Neuronal stem cell (in vitro differentiated cells): Measurements from ENCODE around the gene LSM14A.

Experiments
- DNase-seq: peaks from one replicate; pipeline ENCODE4 v3.0.0-alpha.2; 2013; ENCODE audit warnings: low spot score
- H2AFZ ChIP-seq: one replicate; pipeline ENCODE4 v1.6.1; 2013; ENCODE audit warnings: mild to moderate bottlenecking, low read length, inconsistent platforms
- H2AK5ac ChIP-seq: 2 replicates; pipeline ENCODE4 v1.6.1; 2013; ENCODE audit warnings: low read depth, mild to moderate bottlenecking, inconsistent platforms, low read length, moderate library complexity, mixed read lengths
- H2BK120ac ChIP-seq: 2 replicates; pipeline ENCODE4 v1.6.1; 2013; ENCODE audit warnings: low read depth, mild to moderate bottlenecking, inconsistent platforms, low read length, moderate library complexity, mixed read lengths
- H2BK12ac ChIP-seq: one replicate; pipeline ENCODE4 v1.6.1; 2013; ENCODE audit warnings: low read length, inconsistent platforms
- H2BK15ac ChIP-seq: 2 replicates; pipeline ENCODE4 v1.6.1; 2013; ENCODE audit warnings: mild to moderate bottlenecking, low read length, inconsistent platforms, mixed read lengths
- H2BK5ac ChIP-seq: one replicate; pipeline ENCODE4 v1.6.1; 2013; ENCODE audit warnings: inconsistent platforms, mild to moderate bottlenecking, low read length, moderate library complexity
- H3K14ac ChIP-seq: one replicate; pipeline ENCODE4 v1.6.1; 2013; ENCODE audit warnings: low read length, inconsistent platforms
- H3K18ac ChIP-seq: 2 replicates; pipeline ENCODE4 v1.6.1; 2013; ENCODE audit warnings: low read length, inconsistent platforms
- H3K23ac ChIP-seq: 2 replicates; pipeline ENCODE4 v1.6.1; 2013; ENCODE audit warnings: low read depth, mild to moderate bottlenecking, mixed read lengths, low read length, inconsistent platforms; ENCODE audit not compliant: poor library complexity
- H3K27ac ChIP-seq: replicated peaks from 3 replicates; pipeline ENCODE4 v1.5.1; 2013; ENCODE audit warnings: low read length, inconsistent platforms
- H3K27me3 ChIP-seq, 3 experiments: 2 replicates each; pipeline ENCODE4 v1.6.1; 2013; ENCODE audit warnings: low read length in 3 of 3, mild to moderate bottlenecking in 2 of 3, inconsistent platforms in 1 of 3, low read depth in 1 of 3, mixed read lengths in 1 of 3, moderate library complexity in 1 of 3; ENCODE audit not compliant: control insufficient read depth in 3 of 3, insufficient read depth in 3 of 3
- H3K36me3 ChIP-seq, 2 donors: replicated peaks in 1 of 2; 2 replicates each; pipeline ENCODE4 v1.6.1; 2013; ENCODE audit warnings: low read length in 2 of 2; ENCODE audit not compliant: control insufficient read depth in 2 of 2, insufficient read depth in 2 of 2
- H3K4ac ChIP-seq: 2 replicates; pipeline ENCODE4 v1.6.1; 2013; ENCODE audit warnings: inconsistent platforms, mild to moderate bottlenecking, low read length, moderate library complexity
- H3K4me1 ChIP-seq, 2 donors: 1 replicate in 1 of 2; 2 replicates in 1 of 2; pipeline ENCODE4 v1.6.1; 2013; ENCODE audit warnings: low read length in 2 of 2, low read depth in 1 of 2; ENCODE audit not compliant: control insufficient read depth in 2 of 2, insufficient read depth in 1 of 2
- H3K4me2 ChIP-seq: one replicate; pipeline ENCODE4 v1.6.1; 2013; ENCODE audit warnings: mild to moderate bottlenecking, low read length, inconsistent platforms; ENCODE audit not compliant: insufficient read depth, poor library complexity, severe bottlenecking
- H3K4me3 ChIP-seq, 2 donors: 2 replicates each; pipeline ENCODE4 v1.5.1; 2013; ENCODE audit warnings: low read length in 2 of 2, mild to moderate bottlenecking in 2 of 2, inconsistent platforms in 1 of 2, moderate library complexity in 1 of 2
- H3K79me1 ChIP-seq: one replicate; pipeline ENCODE4 v1.6.1; 2013; ENCODE audit warnings: low read depth, mild to moderate bottlenecking, inconsistent platforms, low read length, moderate library complexity
- H3K9ac ChIP-seq: one replicate; pipeline ENCODE4 v1.6.1; 2013; ENCODE audit warnings: mild to moderate bottlenecking, low read depth, low read length, inconsistent platforms; ENCODE audit not compliant: poor library complexity
- H3K9me3 ChIP-seq, 2 donors: replicated peaks in 1 of 2; 2 replicates each; pipeline versions ENCODE3 to v1.6.1; 2013; ENCODE audit warnings: low read length in 2 of 2, mild to moderate bottlenecking in 2 of 2, inconsistent platforms in 1 of 2, low read depth in 1 of 2, mixed read lengths in 1 of 2, moderate library complexity in 1 of 2; ENCODE audit not compliant: control insufficient read depth in 2 of 2, insufficient read depth in 1 of 2
- H4K8ac ChIP-seq: one replicate; pipeline ENCODE4 v1.6.1; 2013; ENCODE audit warnings: low read depth, mild to moderate bottlenecking, inconsistent platforms, low read length, moderate library complexity
- H4K91ac ChIP-seq: one replicate; pipeline ENCODE4 v1.6.1; 2013; ENCODE audit warnings: low read length, low read depth, mild to moderate bottlenecking, inconsistent platforms; ENCODE audit not compliant: poor library complexity
- WGBS, 2 donors: extraction: QIAGEN DNeasy Blood & Tissue Kit; methylation state at CpG; one replicate each; pipeline ENCODE4 v1.1.7; 2013; ENCODE audit warnings: missing lambda C conversion rate in 2 of 2, mixed read lengths in 1 of 2; ENCODE audit not compliant: insufficient read length in 2 of 2, insufficient replicate concordance in 1 of 2; ENCODE audit errors: extremely low coverage in 2 of 2; 5-methylcytosine and 5-hydroxymethylcytosine counted together

LSM14A gene

GRCh38 chr19:34141025-34141424, 31.3 kb upstream of the LSM14A start:
- no peak overlapping the region for H2BK15ac ChIP-seq
- H3K27me3 ChIP-seq: peaks cover 0 to 4% (median 0%) of the 10 kb centered on the region in 3 experiments
- H3K36me3 ChIP-seq: no peaks in the 10 kb centered on the region
- no peak overlapping the region for H3K4ac ChIP-seq
- no peak overlapping the region for H3K9ac ChIP-seq
- DNase-seq: no peak
- no peak overlapping the region for H3K27ac ChIP-seq
- no peak overlapping the region for H4K91ac ChIP-seq
- no peaks in the 10 kb centered on the region for H3K79me1 ChIP-seq
- H2AK5ac ChIP-seq: no peak overlapping the region
- no peak overlapping the region for H3K14ac ChIP-seq
- H3K18ac ChIP-seq: no peak overlapping the region
- H3K4me2 ChIP-seq: no peak overlapping the region
- peaks cover 0 to 7% of the 10 kb centered on the region in 2 donors for H3K9me3 ChIP-seq
- no peak overlapping the region for H3K23ac ChIP-seq
- no peak overlapping the region for H2BK5ac ChIP-seq
- H3K4me3 ChIP-seq: no peak overlapping the region
- no CpG with 5 or more reads among the region's 5 CpGs for WGBS, 2 donors
- no peak overlapping the region for H2BK12ac ChIP-seq
- H2BK120ac ChIP-seq: no peak overlapping the region
- H3K4me1 ChIP-seq: no peaks in the 10 kb centered on the region
- no peak overlapping the region for H2AFZ ChIP-seq
- no peak overlapping the region for H4K8ac ChIP-seq

DNA sequence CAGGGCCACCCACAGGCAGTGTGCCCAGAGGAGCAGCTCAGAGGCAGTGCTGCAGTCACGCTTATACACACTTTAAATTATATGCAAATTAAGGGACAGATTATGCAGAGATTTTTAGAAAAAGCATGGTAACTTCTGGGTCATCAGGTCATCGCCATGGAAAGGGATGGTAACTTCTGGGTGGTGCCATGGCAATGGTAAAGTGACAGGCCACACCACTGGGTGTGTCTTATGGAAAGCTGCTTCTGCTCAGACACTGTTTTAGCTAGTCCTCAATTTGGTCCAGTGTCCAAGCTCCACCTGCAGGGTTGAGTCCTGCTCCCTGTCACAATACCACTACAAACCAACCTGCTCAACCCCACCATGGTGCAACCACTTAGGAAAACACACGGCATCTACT, 29.9 kb upstream of the LSM14A start:
- no peaks in the 10 kb centered on the region for H3K79me1 ChIP-seq
- no peak overlapping the region for H4K91ac ChIP-seq
- no peak overlapping the region for H2AFZ ChIP-seq
- no peak overlapping the region for H3K14ac ChIP-seq
- H3K27me3 ChIP-seq: peaks cover 0 to 2% (median 0%) of the 10 kb centered on the region in 3 experiments
- H2AK5ac ChIP-seq: no peak overlapping the region
- WGBS, 2 donors: no CpG with 5 or more reads among the region's 3 CpGs
- H3K36me3 ChIP-seq: no peaks in the 10 kb centered on the region
- H2BK15ac ChIP-seq: no peak overlapping the region
- no peak overlapping the region for H3K18ac ChIP-seq
- H3K4me3 ChIP-seq: no peak overlapping the region
- H3K4me1 ChIP-seq: no peaks in the 10 kb centered on the region
- H3K4ac ChIP-seq: no peak overlapping the region
- DNase-seq: no peak
- H2BK5ac ChIP-seq: no peak overlapping the region
- no peak overlapping the region for H3K9ac ChIP-seq
- H3K4me2 ChIP-seq: no peak overlapping the region
- H2BK12ac ChIP-seq: no peak overlapping the region
- no peak overlapping the region for H3K27ac ChIP-seq
- no peak overlapping the region for H2BK120ac ChIP-seq
- no peak overlapping the region for H4K8ac ChIP-seq
- H3K23ac ChIP-seq: no peak overlapping the region
- peaks cover 0 to 7% of the 10 kb centered on the region in 2 donors for H3K9me3 ChIP-seq

DNA sequence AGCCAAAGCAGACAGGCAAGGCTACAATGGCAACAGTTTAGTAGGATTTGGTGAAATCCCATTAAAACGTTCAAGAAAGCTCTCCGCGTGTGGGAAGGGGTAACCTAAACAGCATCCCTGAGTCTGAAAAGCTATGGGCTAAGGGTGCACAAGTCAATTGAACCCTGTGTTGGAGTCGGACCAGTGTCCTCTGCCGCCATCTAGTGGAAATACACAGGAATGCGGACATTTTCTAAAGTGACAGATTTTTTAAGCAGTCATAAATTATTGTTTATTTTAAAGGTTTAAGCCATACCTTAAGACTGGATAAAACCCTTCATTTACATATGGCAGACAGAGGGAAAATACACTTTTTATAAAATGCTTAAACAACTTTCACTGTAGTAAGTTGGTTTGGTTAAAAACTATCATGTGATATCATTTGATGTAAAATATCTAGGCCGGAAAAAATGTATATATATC, 26.5 kb upstream of the LSM14A start:
- Histone ChIP-seq H3K4me1 (no peaks in the 10 kb centered on the region), H3K4ac (no peak overlapping the region), H3K18ac (no peak overlapping the region), H3K4me2 (no peak overlapping the region), H3K27me3 (peaks cover 0 to 6% (median 0%) of the 10 kb centered on the region in 3 experiments), H2BK12ac (no peak overlapping the region), H3K4me3 (no peak overlapping the region), H2BK120ac (no peak overlapping the region), H3K79me1 (no peaks in the 10 kb centered on the region), H3K9ac (no peak overlapping the region), H3K9me3 (peaks cover 0 to 7% of the 10 kb centered on the region in 2 donors), H3K23ac (no peak overlapping the region), H3K14ac (no peak overlapping the region), H2BK5ac (no peak overlapping the region), H4K8ac (no peak overlapping the region), H2AFZ (peak overlapping the region; percentile 34), H2BK15ac (peak overlapping the region; percentile 79), H2AK5ac (no peak overlapping the region), H4K91ac (no peak overlapping the region), H3K27ac (no peak overlapping the region), H3K36me3 (no peaks in the 10 kb centered on the region)
- peak; percentile 71 for DNase-seq
- no CpG with 5 or more reads among the region's 7 CpGs for WGBS, 2 donors

- Histone ChIP-seq H3K27me3 (peaks cover 0 to 4% (median 1%) of the 10 kb centered on the region in 3 experiments), H3K4me1 (no peaks in the 10 kb centered on the region), H3K14ac (no peak overlapping the region), H3K9ac (no peak overlapping the region), H2BK15ac (no peak overlapping the region), H3K36me3 (no peaks in the 10 kb centered on the region), H3K9me3 (no peaks in the 10 kb centered on the region), H3K79me1 (no peaks in the 10 kb centered on the region), H4K8ac (no peak overlapping the region), H2AK5ac (no peak overlapping the region), H3K4me3 (no peak overlapping the region), H3K4me2 (no peak overlapping the region), H3K18ac (no peak overlapping the region), H2BK5ac (no peak overlapping the region), H3K4ac (no peak overlapping the region), H2BK120ac (no peak overlapping the region), H3K27ac (no peak overlapping the region), H3K23ac (no peak overlapping the region), H4K91ac (no peak overlapping the region), H2BK12ac (no peak overlapping the region), H2AFZ (no peak overlapping the region)
- DNase-seq: no peak
- WGBS, 2 donors: no CpG with 5 or more reads among the region's 9 CpGs
Measured at GRCh38 chr19:34148658-34149185, 23.6 kb upstream of the LSM14A start.
